Mesendoderm (in vitro differentiated cells): ENCODE data around the gene PCK2.

Source experiments
- DNase-seq: peaks from one replicate; pipeline ENCODE4 v3.0.0; 2013
- H2AK5ac ChIP-seq: 2 replicates; pipeline ENCODE4 v1.6.1; 2013; ENCODE audit warnings: low read length, inconsistent platforms
- H2BK120ac ChIP-seq: 2 replicates; pipeline ENCODE4 v1.6.1; 2013; ENCODE audit warnings: low read depth, mild to moderate bottlenecking, low read length, moderate library complexity, mixed read lengths
- H2BK15ac ChIP-seq: replicated peaks from 2 replicates; pipeline ENCODE4 v1.6.1; 2013; ENCODE audit warnings: low read depth, mild to moderate bottlenecking, moderate library complexity
- H2BK5ac ChIP-seq: 2 replicates; pipeline ENCODE4 v1.6.1; 2013; ENCODE audit warnings: low read length, inconsistent platforms
- H3K18ac ChIP-seq: 2 replicates; pipeline ENCODE4 v1.6.1; 2013; ENCODE audit warnings: mild to moderate bottlenecking, low read length, mixed read lengths
- H3K23ac ChIP-seq: one replicate; pipeline ENCODE4 v1.6.1; 2013; ENCODE audit warnings: low read length
- H3K27ac ChIP-seq: 2 replicates; pipeline ENCODE4 v1.5.1; 2013; ENCODE audit warnings: low read depth, mild to moderate bottlenecking, inconsistent platforms, low read length, moderate library complexity
- H3K27me3 ChIP-seq: 2 replicates; pipeline ENCODE4 v1.6.1; 2013; ENCODE audit warnings: low read length, control low read depth, mild to moderate bottlenecking, inconsistent platforms; ENCODE audit not compliant: insufficient read depth, poor library complexity
- H3K36me3 ChIP-seq: 2 replicates; pipeline ENCODE4 v1.6.1; 2013; ENCODE audit warnings: low read length, inconsistent platforms; ENCODE audit not compliant: control insufficient read depth, insufficient read depth
- H3K4ac ChIP-seq: one replicate; pipeline ENCODE4 v1.6.1; 2013; ENCODE audit warnings: low read depth, mild to moderate bottlenecking, low read length, moderate library complexity
- H3K4me1 ChIP-seq: 2 replicates; pipeline ENCODE4 v1.6.1; 2013; ENCODE audit warnings: low read depth, low read length, inconsistent platforms; ENCODE audit not compliant: control insufficient read depth
- H3K4me2 ChIP-seq: 2 replicates; pipeline ENCODE4 v1.6.1; 2013; ENCODE audit warnings: low read length
- H3K4me3 ChIP-seq: 2 replicates; pipeline ENCODE4 v1.5.1; 2013; ENCODE audit warnings: mild to moderate bottlenecking, low read length
- H3K56ac ChIP-seq: one replicate; pipeline ENCODE4 v1.6.1; 2013; ENCODE audit warnings: low read length
- H3K79me1 ChIP-seq: 2 replicates; pipeline ENCODE4 v1.6.1; 2013; ENCODE audit warnings: low read length, inconsistent platforms
- H3K79me2 ChIP-seq: 2 replicates; pipeline ENCODE4 v1.6.1; 2013; ENCODE audit warnings: mild to moderate bottlenecking, low read length; ENCODE audit not compliant: control insufficient read depth, insufficient read depth
- H3K9ac ChIP-seq: 2 replicates; pipeline ENCODE4 v1.6.1; 2013; ENCODE audit warnings: low read length, inconsistent platforms
- H4K5ac ChIP-seq: one replicate; pipeline ENCODE4 v1.6.1; 2013; ENCODE audit warnings: low read length
- H4K8ac ChIP-seq: one replicate; pipeline ENCODE4 v1.6.1; 2013; ENCODE audit warnings: low read depth, mild to moderate bottlenecking, control low read depth, low read length, moderate library complexity
- WGBS: extraction: QIAGEN DNeasy Blood & Tissue Kit; methylation state at CpG from one replicate; pipeline ENCODE4 v1.1.7; 2013; ENCODE audit warnings: low lambda C conversion rate, missing lambda C conversion rate; ENCODE audit not compliant: insufficient coverage; ENCODE audit errors: extremely low coverage; 5-methylcytosine and 5-hydroxymethylcytosine counted together

Gene PCK2

GRCh38 chr14:24064091-24064795, 29.9 kb upstream of the PCK2 start:
- H3K79me2 ChIP-seq, result no peaks in the 10 kb centered on the region
- no peak overlapping the region for H2AK5ac ChIP-seq
- no peak overlapping the region for H3K4ac ChIP-seq
- H2BK15ac ChIP-seq, result no peak overlapping the region
- H3K9ac ChIP-seq, result no peak overlapping the region
- H2BK5ac ChIP-seq, result no peak overlapping the region
- no peak overlapping the region for H2BK120ac ChIP-seq
- no peak overlapping the region for H3K18ac ChIP-seq
- no peak for DNase-seq
- no peak overlapping the region for H3K23ac ChIP-seq
- no peak overlapping the region for H3K4me2 ChIP-seq
- no peak overlapping the region for H3K4me3 ChIP-seq
- no peak overlapping the region for H4K8ac ChIP-seq
- H3K56ac ChIP-seq, result no peak overlapping the region
- H3K27ac ChIP-seq, result no peak overlapping the region
- H3K27me3 ChIP-seq, result no peaks in the 10 kb centered on the region
- H3K36me3 ChIP-seq, result no peaks in the 10 kb centered on the region
- H4K5ac ChIP-seq, result no peak overlapping the region
- H3K79me1 ChIP-seq, result no peaks in the 10 kb centered on the region
- H3K4me1 ChIP-seq, result no peaks in the 10 kb centered on the region
- WGBS, result no CpG with 5 or more reads among the region's 7 CpGs

GRCh38 chr14:24064856-24065255, 29.3 kb upstream of the PCK2 start:
- Histone ChIP-seq H3K27me3 (no peaks in the 10 kb centered on the region), H3K4me3 (no peak overlapping the region), H4K5ac (no peak overlapping the region), H3K36me3 (no peaks in the 10 kb centered on the region), H3K56ac (no peak overlapping the region), H4K8ac (no peak overlapping the region), H3K4me1 (no peaks in the 10 kb centered on the region), H3K4me2 (no peak overlapping the region), H3K18ac (no peak overlapping the region), H3K9ac (no peak overlapping the region), H3K79me2 (no peaks in the 10 kb centered on the region), H2BK5ac (no peak overlapping the region), H3K27ac (no peak overlapping the region), H3K4ac (no peak overlapping the region), H3K23ac (no peak overlapping the region), H2BK15ac (no peak overlapping the region), H2AK5ac (no peak overlapping the region), H2BK120ac (no peak overlapping the region), H3K79me1 (no peaks in the 10 kb centered on the region)
- DNase-seq, result no peak
- WGBS, result no CpG with 5 or more reads among the region's 15 CpGs

- no peak for DNase-seq
- no peak overlapping the region for H3K9ac ChIP-seq
- no peak overlapping the region for H2BK120ac ChIP-seq
- no peaks in the 10 kb centered on the region for H3K79me2 ChIP-seq
- H3K27me3 ChIP-seq, result no peaks in the 10 kb centered on the region
- no peak overlapping the region for H2AK5ac ChIP-seq
- H4K5ac ChIP-seq, result no peak overlapping the region
- H2BK5ac ChIP-seq, result no peak overlapping the region
- no peaks in the 10 kb centered on the region for H3K79me1 ChIP-seq
- no peak overlapping the region for H3K27ac ChIP-seq
- no peak overlapping the region for H3K4me2 ChIP-seq
- H4K8ac ChIP-seq, result no peak overlapping the region
- no peak overlapping the region for H3K56ac ChIP-seq
- H3K18ac ChIP-seq, result no peak overlapping the region
- H2BK15ac ChIP-seq, result no peak overlapping the region
- H3K4ac ChIP-seq, result no peak overlapping the region
- no peaks in the 10 kb centered on the region for H3K36me3 ChIP-seq
- H3K23ac ChIP-seq, result no peak overlapping the region
- H3K4me1 ChIP-seq, result no peaks in the 10 kb centered on the region
- no peak overlapping the region for H3K4me3 ChIP-seq
- no CpG with 5 or more reads among the region's 8 CpGs for WGBS
Measured at GRCh38 chr14:24065408-24065807, 28.7 kb upstream of the PCK2 start.

- no peak overlapping the region for H2BK15ac ChIP-seq
- H3K79me1 ChIP-seq, result no peaks in the 10 kb centered on the region
- no peak overlapping the region for H3K23ac ChIP-seq
- WGBS, result no CpG with 5 or more reads among the region's 8 CpGs
- H2BK5ac ChIP-seq, result no peak overlapping the region
- no peak overlapping the region for H2BK120ac ChIP-seq
- H3K36me3 ChIP-seq, result no peaks in the 10 kb centered on the region
- no peak overlapping the region for H2AK5ac ChIP-seq
- no peak overlapping the region for H3K4ac ChIP-seq
- no peak overlapping the region for H3K9ac ChIP-seq
- no peaks in the 10 kb centered on the region for H3K4me1 ChIP-seq
- H3K4me2 ChIP-seq, result no peak overlapping the region
- no peak overlapping the region for H4K5ac ChIP-seq
- DNase-seq, result no peak
- H3K18ac ChIP-seq, result no peak overlapping the region
- H3K27me3 ChIP-seq, result no peaks in the 10 kb centered on the region
- no peak overlapping the region for H3K4me3 ChIP-seq
- no peak overlapping the region for H3K27ac ChIP-seq
- H3K56ac ChIP-seq, result no peak overlapping the region
- H4K8ac ChIP-seq, result no peak overlapping the region
- no peaks in the 10 kb centered on the region for H3K79me2 ChIP-seq
Measured at GRCh38 chr14:24066496-24067132, 27.5 kb upstream of the PCK2 start.

- Histone ChIP-seq H2BK5ac (no peak overlapping the region), H3K4me1 (no peaks in the 10 kb centered on the region), H3K23ac (no peak overlapping the region), H3K27ac (no peak overlapping the region), H2BK120ac (no peak overlapping the region), H4K5ac (no peak overlapping the region), H2BK15ac (no peak overlapping the region), H3K18ac (no peak overlapping the region), H3K79me2 (no peaks in the 10 kb centered on the region), H3K4me3 (no peak overlapping the region), H3K9ac (no peak overlapping the region), H3K36me3 (no peaks in the 10 kb centered on the region), H3K56ac (no peak overlapping the region), H4K8ac (no peak overlapping the region), H3K4ac (no peak overlapping the region), H3K79me1 (no peaks in the 10 kb centered on the region), H2AK5ac (no peak overlapping the region), H3K4me2 (no peak overlapping the region), H3K27me3 (no peaks in the 10 kb centered on the region)
- DNase-seq, result no peak
- no CpG with 5 or more reads among the region's 12 CpGs for WGBS
Measured at GRCh38 chr14:24067133-24068082, 26.7 kb upstream of the PCK2 start.
